ENCODE data around the gene AKAP12.
A peak's percentile ranks its signal among the peaks of the same experiment; 100 is the strongest.

Gene AKAP12

GRCh38 chr6:151350442-151351145 is 110.8 kb downstream of the AKAP12 start:
- no peak for TF ChIP-seq REST (IDR thresholded peaks at IDR 0.05; ENCODE audit: insufficient read depth in 1 of 2, low read depth in 2 of 2, low read length in 2 of 2)
- TF ChIP-seq FOXP2 (optimal IDR thresholded peaks at IDR 0.05; ENCODE audit: borderline replicate concordance, extremely low read depth, extremely low read length, insufficient read depth) = no peak
- no peak for TF ChIP-seq TAF1 (IDR thresholded peaks at IDR 0.05; ENCODE audit: borderline replicate concordance, insufficient read depth, low read length)
- no peak for TF ChIP-seq SIN3A (IDR thresholded peaks at IDR 0.05; ENCODE audit: borderline replicate concordance, insufficient read depth, low read length)
- no peak for TF ChIP-seq POLR2AphosphoS5 (IDR thresholded peaks at IDR 0.05; ENCODE audit: low read depth, low read length)

- TF ChIP-seq FOXP2 (optimal IDR thresholded peaks at IDR 0.05; ENCODE audit: borderline replicate concordance, extremely low read depth, extremely low read length, insufficient read depth) (no peak), SIN3A (IDR thresholded peaks at IDR 0.05; ENCODE audit: borderline replicate concordance, insufficient read depth, low read length) (no peak), REST (IDR thresholded peaks at IDR 0.05; ENCODE audit: insufficient read depth in 1 of 2, low read depth in 2 of 2, low read length in 2 of 2) (no peak)
Observed at GRCh38 chr6:151351146-151351700, 111.5 kb downstream of the AKAP12 start.

GRCh38 chr6:151351731-151352130 is 112.0 kb downstream of the AKAP12 start:
- TF ChIP-seq TAF1 (IDR thresholded peaks at IDR 0.05; ENCODE audit: borderline replicate concordance, insufficient read depth, low read length) (no peak), FOXP2 (optimal IDR thresholded peaks at IDR 0.05; ENCODE audit: borderline replicate concordance, extremely low read depth, extremely low read length, insufficient read depth) (no peak), POLR2AphosphoS5 (IDR thresholded peaks at IDR 0.05; ENCODE audit: low read depth, low read length) (no peak), REST (IDR thresholded peaks at IDR 0.05; ENCODE audit: insufficient read depth in 1 of 2, low read depth in 2 of 2, low read length in 2 of 2) (no peak), SIN3A (IDR thresholded peaks at IDR 0.05; ENCODE audit: borderline replicate concordance, insufficient read depth, low read length) (no peak)

GRCh38 chr6:151352410-151353396 is 112.9 kb downstream of the AKAP12 start:
- TF ChIP-seq SIN3A (IDR thresholded peaks at IDR 0.05; ENCODE audit: borderline replicate concordance, insufficient read depth, low read length) (peak; percentile 61; the same call in 1 of the 2 replicates), REST (IDR thresholded peaks at IDR 0.05; ENCODE audit: insufficient read depth in 1 of 2, low read depth in 2 of 2, low read length in 2 of 2) (peak in 1 of 2 experiments; percentile 60; a peak in 1 of 4 replicates), FOXP2 (optimal IDR thresholded peaks at IDR 0.05; ENCODE audit: borderline replicate concordance, extremely low read depth, extremely low read length, insufficient read depth) (peak; percentile 22), POLR2AphosphoS5 (IDR thresholded peaks at IDR 0.05; ENCODE audit: low read depth, low read length) (no peak), TAF1 (IDR thresholded peaks at IDR 0.05; ENCODE audit: borderline replicate concordance, insufficient read depth, low read length) (no peak)

Data from PFSK-1 (cell line).